IPS-11a (cell line): ENCODE results near the gene SMAD6.
"Not testable (repeated sequence)": the region's sequence is repeated elsewhere in the genome, so short reads cannot be mapped to it uniquely, and the experiment has no call there.

Experiments used
- H3K4me3 ChIP-seq: one replicate; pipeline ENCODE4 v1.5.1; 2013; ENCODE audit warnings: low read depth, low read length, control low read depth

The SMAD6 gene

GRCh38 chr15:66675446-66675845, 26.6 kb upstream of the SMAD6 start:
- H3K4me3 ChIP-seq, result no peak overlapping the region

GRCh38 chr15:66677336-66677735, 24.7 kb upstream of the SMAD6 start:
- H3K4me3 ChIP-seq, result no peak overlapping the region

- no peak overlapping the region for H3K4me3 ChIP-seq
These were observed 22.9 kb upstream of the SMAD6 start for GRCh38 chr15:66679061-66679656.

- no peak overlapping the region for H3K4me3 ChIP-seq
These were observed 22.4 kb upstream of the SMAD6 start for GRCh38 chr15:66679657-66680108.

- no peak overlapping the region for H3K4me3 ChIP-seq
These were observed 21.5 kb upstream of the SMAD6 start for GRCh38 chr15:66680502-66680901.

- H3K4me3 ChIP-seq, result no peak overlapping the region
These were observed 20.6 kb upstream of the SMAD6 start for GRCh38 chr15:66681395-66681794.

- no peak overlapping the region for H3K4me3 ChIP-seq
These were observed 19.8 kb upstream of the SMAD6 start for GRCh38 chr15:66682246-66682645.

GRCh38 chr15:66682865-66683264, 19.2 kb upstream of the SMAD6 start:
- H3K4me3 ChIP-seq, result no peak overlapping the region

GRCh38 chr15:66684136-66684681, 17.8 kb upstream of the SMAD6 start:
- no peak overlapping the region for H3K4me3 ChIP-seq

GRCh38 chr15:66685638-66686150, 16.3 kb upstream of the SMAD6 start:
- no peak overlapping the region for H3K4me3 ChIP-seq

- not testable (repeated sequence) for H3K4me3 ChIP-seq
These were observed 11.1 kb upstream of the SMAD6 start for GRCh38 chr15:66690912-66691311.

- H3K4me3 ChIP-seq, result no peak overlapping the region
These were observed 10.3 kb upstream of the SMAD6 start for GRCh38 chr15:66691727-66692126.

- H3K4me3 ChIP-seq, result no peak overlapping the region
These were observed 9.6 kb upstream of the SMAD6 start for GRCh38 chr15:66692391-66692790.

GRCh38 chr15:66692808-66693596, 9.0 kb upstream of the SMAD6 start:
- H3K4me3 ChIP-seq, result no peak overlapping the region

- H3K4me3 ChIP-seq, result no peak overlapping the region
These were observed 5.3 kb upstream of the SMAD6 start for GRCh38 chr15:66696770-66697169.

GRCh38 chr15:66698318-66698961, 3.6 kb upstream of the SMAD6 start:
- no peak overlapping the region for H3K4me3 ChIP-seq

- H3K4me3 ChIP-seq, result no peak overlapping the region
These were observed 3.1 kb upstream of the SMAD6 start for GRCh38 chr15:66698971-66699370.

GRCh38 chr15:66700412-66700801, 1.6 kb upstream of the SMAD6 start:
- H3K4me3 ChIP-seq, result peak overlapping the region; percentile 63

- H3K4me3 ChIP-seq, result peak overlapping the region; percentile 65
These were observed 1.1 kb upstream of the SMAD6 start for GRCh38 chr15:66700802-66701421.

- peak overlapping the region; percentile 65 for H3K4me3 ChIP-seq
These were observed 508 bp upstream of the SMAD6 start for GRCh38 chr15:66701422-66702034.
